Psoas muscle (tissue), 8 donors: ENCODE measurements around the gene PON3. TPM values are rescaled to one million over a fixed set of nuclear protein-coding genes. Genes with fewer than 3 reads are reported as not detected.

ENCODE experiments used
- ATAC-seq, 4 donors: fragments of 200-7000 bp; cut with Tn5 transposase; one replicate each; pipeline ENCODE4 v1.9.1; 2020; ENCODE audit warnings: moderate library complexity in 3 of 4, mild to moderate bottlenecking in 2 of 4
- DNase-seq, 2 donors: peaks; one replicate each; pipeline ENCODE4 v3.0.0-alpha.2; 2020
- H3K27ac ChIP-seq: fragments of 200-600 bp; one replicate; pipeline ENCODE4 v1.8.0; 2022
- H3K27me3 ChIP-seq, 3 donors: fragments of 200-600 bp in 1 of 3; one replicate each; pipeline versions ENCODE4 v1.6.1 to v1.8.0; 2013 to 2022; ENCODE audit warnings: low read length in 2 of 3, mild to moderate bottlenecking in 2 of 3, moderate library complexity in 1 of 3; ENCODE audit not compliant: insufficient read depth in 3 of 3
- H3K36me3 ChIP-seq, 2 donors: fragments of 200-600 bp in 1 of 2; one replicate each; pipeline versions ENCODE4 v1.6.1 to v1.8.0; 2013 to 2022; ENCODE audit warnings: low read depth in 1 of 2, mild to moderate bottlenecking in 1 of 2, moderate library complexity in 1 of 2; ENCODE audit not compliant: insufficient read depth in 1 of 2
- H3K4me1 ChIP-seq: fragments of 200-600 bp; one replicate; pipeline ENCODE4 v1.8.0; 2022
- H3K4me3 ChIP-seq: fragments of 200-600 bp; one replicate; pipeline ENCODE4 v1.8.0; 2022; ENCODE audit warnings: mild to moderate bottlenecking
- H3K9me3 ChIP-seq: fragments of 200-600 bp; one replicate; pipeline ENCODE4 v1.8.0; 2022
- WGBS, 3 donors: extraction: QIAGEN DNeasy Blood & Tissue Kit; methylation state at CpG; one replicate each; pipeline versions ENCODE4 v1.1.6 to v1.1.7; 2013; 5-methylcytosine and 5-hydroxymethylcytosine counted together
- intact Hi-C, 2 donors: fragments of 100-400 bp; cut with DNase I; formaldehyde crosslinking; loops; one replicate each; pipeline versions ENCODE4 v1.11.0 to v1.14.2; 2022
- polyA plus RNA-seq, 3 donors: library from polyadenylated mRNA; stranded (reverse); fragments of 200-250 nt; gene quantifications; one replicate each; pipeline ENCODE4 v1.2.3, GENCODE V29; 2013
- total RNA-seq, 4 donors: library from RNA; stranded (reverse); fragmentation: NEBNext Ultra II Directional in 2 of 4; extraction: Animal tissue kit (Norgen Biotek cat#: 25700) in 2 of 4; gene quantifications; one replicate each; pipeline versions ENCODE4 v1.2.1 to v1.2.4, GENCODE V29; 2021 to 2023
- TF ChIP-seq, protein P1 (sequence below): fragments of 200-600 bp; IDR thresholded peaks from one replicate; pipeline ENCODE4 v1.8.0; 2022; ENCODE audit warnings: antibody characterized with exemption
- donor health status: healthy with polysubstance abuse.
- donor health status: DM: no; HTN: no; CAD: no; lungs with moderate emphysema.
- donor health status: Bipolar disorder and iron deficiency.
- donor health status: healthy.
- donor health status: DM: yes; HTN: yes; CAD: no.
- donor health status: DM: no; HTN: no; CAD: no.
- donor health status: DM: no; HTN: no; CAD: no.
- donor health status: DM: yes; HTN: yes; CAD: no.

The PON3 gene
- total and polyA plus RNA-seq, 7 donors = 0.30 to 0.50 (median 0.46) TPM; not detected in 1

DNA sequence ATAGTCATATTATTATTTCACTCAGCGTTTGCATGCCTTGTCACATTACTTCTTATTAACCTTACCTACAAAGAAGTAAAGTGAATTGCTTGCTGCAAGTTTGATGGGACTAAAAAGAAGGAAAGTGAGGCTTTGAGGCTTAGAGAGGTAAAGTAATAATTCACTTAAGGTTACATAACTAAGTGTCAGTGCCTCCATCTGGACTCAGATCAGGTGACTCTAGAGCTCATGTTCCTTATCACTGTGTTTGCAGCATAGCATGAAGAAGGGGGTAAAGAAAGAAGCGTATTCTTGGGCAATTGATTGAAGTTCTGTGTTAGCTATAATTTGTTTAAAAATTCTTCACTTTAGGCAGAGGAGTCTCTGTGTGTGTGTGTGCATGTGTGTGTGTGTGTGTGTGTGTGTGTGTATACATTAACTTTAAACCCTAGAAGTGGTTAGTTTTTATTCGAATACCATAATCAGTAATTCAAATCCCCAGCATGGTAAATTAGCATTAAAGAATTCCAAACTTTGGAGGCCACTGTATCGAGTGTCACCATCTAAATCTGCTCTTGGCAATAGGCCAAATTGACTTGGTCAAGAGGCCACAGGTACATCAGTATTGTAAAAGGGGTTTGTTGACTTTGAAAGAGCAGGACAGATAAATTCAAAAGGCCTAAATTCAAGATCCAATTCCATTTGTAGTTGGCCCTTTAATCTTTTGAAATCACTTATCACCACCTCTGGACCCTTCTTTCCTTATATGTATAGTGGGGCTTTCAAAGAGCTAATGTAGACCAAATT, 2.2 kb upstream of the PON3 start:
- WGBS, 3 donors = 67 to 76% (median 72%) methylated on average over 4 of the region's 4 CpGs
- intact Hi-C loops = no loop called here

DNA sequence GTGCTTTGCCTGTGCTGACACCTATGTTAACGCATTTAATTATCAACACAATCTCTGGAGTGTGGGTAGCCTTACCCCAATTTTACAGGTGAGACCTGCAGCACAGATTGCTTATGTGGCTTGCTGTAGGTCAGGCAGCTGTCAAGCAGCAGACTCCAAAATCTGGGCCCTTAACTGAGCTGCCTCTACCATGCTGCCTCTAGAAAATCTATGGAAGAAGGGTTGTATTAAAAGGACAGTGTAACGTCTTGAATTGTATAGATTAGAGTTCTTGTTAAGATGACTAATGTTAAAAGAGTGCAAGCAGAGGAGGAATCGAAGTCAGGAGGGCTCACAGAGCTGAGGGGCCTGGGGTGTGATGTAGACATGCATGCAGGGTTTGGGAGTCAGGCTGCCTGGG, 1.2 kb upstream of the PON3 start:
- intact Hi-C loops = no loop called here
- 86 to 93% (median 88%) methylated on average over 3 of the region's 3 CpGs for WGBS, 3 donors
- ATAC-seq = no peak
- Histone ChIP-seq H3K27ac (no peak overlapping the region), H3K27me3 (peaks cover 0 to 5% (median 0%) of the 10 kb centered on the region in 3 donors), H3K4me1 (no peaks in the 10 kb centered on the region), H3K9me3 (no peaks in the 10 kb centered on the region), H3K4me3 (no peak overlapping the region), H3K36me3 (no peaks in the 10 kb centered on the region)
- no peak for DNase-seq
- TF ChIP-seq, protein P1, sequence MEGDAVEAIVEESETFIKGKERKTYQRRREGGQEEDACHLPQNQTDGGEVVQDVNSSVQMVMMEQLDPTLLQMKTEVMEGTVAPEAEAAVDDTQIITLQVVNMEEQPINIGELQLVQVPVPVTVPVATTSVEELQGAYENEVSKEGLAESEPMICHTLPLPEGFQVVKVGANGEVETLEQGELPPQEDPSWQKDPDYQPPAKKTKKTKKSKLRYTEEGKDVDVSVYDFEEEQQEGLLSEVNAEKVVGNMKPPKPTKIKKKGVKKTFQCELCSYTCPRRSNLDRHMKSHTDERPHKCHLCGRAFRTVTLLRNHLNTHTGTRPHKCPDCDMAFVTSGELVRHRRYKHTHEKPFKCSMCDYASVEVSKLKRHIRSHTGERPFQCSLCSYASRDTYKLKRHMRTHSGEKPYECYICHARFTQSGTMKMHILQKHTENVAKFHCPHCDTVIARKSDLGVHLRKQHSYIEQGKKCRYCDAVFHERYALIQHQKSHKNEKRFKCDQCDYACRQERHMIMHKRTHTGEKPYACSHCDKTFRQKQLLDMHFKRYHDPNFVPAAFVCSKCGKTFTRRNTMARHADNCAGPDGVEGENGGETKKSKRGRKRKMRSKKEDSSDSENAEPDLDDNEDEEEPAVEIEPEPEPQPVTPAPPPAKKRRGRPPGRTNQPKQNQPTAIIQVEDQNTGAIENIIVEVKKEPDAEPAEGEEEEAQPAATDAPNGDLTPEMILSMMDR = no peak

More for the DNA sequence above, 2.2 kb upstream of the PON3 start:
- peaks cover 0 to 5% of the 10 kb centered on the region in 2 donors for H3K36me3 ChIP-seq
- H3K27ac ChIP-seq = no peak overlapping the region
- TF ChIP-seq, protein P1 = no peak
- no peaks in the 10 kb centered on the region for H3K9me3 ChIP-seq
- ATAC-seq (no peak), DNase-seq (no peak)
- peaks cover 0 to 5% (median 0%) of the 10 kb centered on the region in 3 donors for H3K27me3 ChIP-seq
- no peak overlapping the region for H3K4me3 ChIP-seq
- no peaks in the 10 kb centered on the region for H3K4me1 ChIP-seq

DNA sequence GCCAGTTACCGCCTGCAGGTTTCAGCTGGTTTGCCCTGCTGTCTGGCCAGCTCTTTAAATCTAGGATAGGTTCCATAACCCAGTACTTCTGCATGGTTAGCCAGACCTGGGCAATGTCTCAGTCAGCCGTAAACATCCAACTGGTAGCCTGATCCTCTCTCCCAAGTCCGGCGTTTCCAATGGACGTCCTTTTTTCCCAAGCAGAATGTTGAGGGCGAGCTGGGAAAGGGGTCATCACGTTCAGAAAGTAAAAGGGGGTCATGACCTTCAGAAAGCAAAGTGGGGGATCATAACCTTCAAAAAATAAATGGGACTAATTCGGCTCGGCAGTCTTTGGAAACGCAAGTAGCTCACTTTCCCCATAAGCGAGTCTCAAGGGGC, 430 bp downstream of the PON3 start:
- TF ChIP-seq, protein P1 = no peak
- Histone ChIP-seq H3K36me3 (no peaks in the 10 kb centered on the region), H3K4me1 (no peaks in the 10 kb centered on the region), H3K9me3 (no peaks in the 10 kb centered on the region), H3K27me3 (peaks cover 0 to 5% (median 0%) of the 10 kb centered on the region in 3 donors), H3K27ac (no peak overlapping the region), H3K4me3 (peak overlapping the region; percentile 64)
- 79 to 85% (median 80%) methylated on average over 11 of the region's 11 CpGs for WGBS, 3 donors
- DNase-seq (no peak), ATAC-seq (no peak)
- intact Hi-C loops = no loop called here

DNA sequence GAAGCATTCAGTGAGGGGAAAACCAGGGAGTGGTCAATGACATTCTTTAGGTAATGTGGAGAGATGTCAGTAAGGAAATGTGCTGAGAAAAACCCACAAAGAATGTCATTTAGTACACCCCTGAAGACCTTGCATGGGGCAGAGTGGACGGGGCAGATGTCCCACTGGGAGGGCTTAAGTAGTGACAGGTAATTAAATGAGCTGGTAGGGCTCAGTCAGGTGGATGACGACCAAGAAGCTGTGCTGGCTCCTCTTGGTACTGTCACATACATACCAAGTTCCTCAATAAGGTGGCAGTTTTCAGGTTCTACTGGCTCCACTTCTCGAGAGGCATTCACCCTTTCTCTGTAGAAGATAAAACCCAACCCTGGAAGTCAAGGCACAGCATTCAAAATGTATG, 1.8 kb downstream of the PON3 start:
- DNase-seq = no peak

More for the DNA sequence above, 1.8 kb downstream of the PON3 start:
- Histone ChIP-seq H3K9me3 (no peaks in the 10 kb centered on the region), H3K4me3 (no peak overlapping the region), H3K27me3 (peaks cover 0 to 5% (median 0%) of the 10 kb centered on the region in 3 donors), H3K4me1 (no peaks in the 10 kb centered on the region), H3K27ac (no peak overlapping the region), H3K36me3 (no peaks in the 10 kb centered on the region)
- no peak for ATAC-seq
- 88 to 93% (median 89%) methylated on average over 3 of the region's 3 CpGs for WGBS, 3 donors
- intact Hi-C loops = no loop called here
- TF ChIP-seq, protein P1 = no peak
